NCI-H1105 (cell line): ENCODE data around the gene TMC5.
"Not testable (repeated sequence)": the region's sequence is repeated elsewhere in the genome, so short reads cannot be mapped to it uniquely, and the experiment has no call there.

Experiments
- DNase-seq: peaks from one replicate; lab custom pipeline; 2025; lab: John Stamatoyannopoulos, UW

TMC5 gene

GRCh38 chr16:19542138-19542821 is 124.6 kb downstream of the TMC5 start:
- peak; percentile 85 for DNase-seq

- not testable (repeated sequence) for DNase-seq
Observed at GRCh38 chr16:19543278-19543996, 125.8 kb downstream of the TMC5 start.

DNA sequence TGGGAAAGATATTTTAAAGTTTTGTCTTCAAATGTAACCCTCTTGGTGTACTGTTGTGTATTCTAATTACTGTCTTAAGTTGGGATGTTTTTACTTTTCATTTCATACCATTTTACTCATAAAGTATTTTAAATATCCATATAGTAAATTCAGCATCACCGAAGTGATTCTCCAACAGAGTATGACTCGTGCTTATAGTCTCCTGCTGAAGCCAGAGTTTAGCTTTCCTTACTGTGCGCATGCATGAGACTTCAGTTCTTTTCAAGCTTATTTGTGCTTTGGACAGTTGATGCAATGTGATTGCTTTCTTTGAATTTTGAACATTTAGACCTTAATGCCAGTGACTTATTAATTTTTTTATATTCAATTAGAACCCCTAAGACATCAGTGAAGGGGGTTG is 130.5 kb downstream of the TMC5 start:
- no peak for DNase-seq
